ENCODE results near the gene RIMS4. TPM values are rescaled to one million over a fixed set of nuclear protein-coding genes. Genes with fewer than 3 reads are reported as not detected.

The RIMS4 gene
- polyA plus RNA-seq, 3 donors, result not detected

GRCh38 chr20:44747166-44748004, 63.0 kb downstream of the RIMS4 start:
- intact Hi-C loops (cut with micrococcal nuclease), result loop anchor here (5.0 kb wide), 1 partner anchor 120 kb away; no protein-coding TSS in a partner anchor
- TF ChIP-seq, protein P1, sequence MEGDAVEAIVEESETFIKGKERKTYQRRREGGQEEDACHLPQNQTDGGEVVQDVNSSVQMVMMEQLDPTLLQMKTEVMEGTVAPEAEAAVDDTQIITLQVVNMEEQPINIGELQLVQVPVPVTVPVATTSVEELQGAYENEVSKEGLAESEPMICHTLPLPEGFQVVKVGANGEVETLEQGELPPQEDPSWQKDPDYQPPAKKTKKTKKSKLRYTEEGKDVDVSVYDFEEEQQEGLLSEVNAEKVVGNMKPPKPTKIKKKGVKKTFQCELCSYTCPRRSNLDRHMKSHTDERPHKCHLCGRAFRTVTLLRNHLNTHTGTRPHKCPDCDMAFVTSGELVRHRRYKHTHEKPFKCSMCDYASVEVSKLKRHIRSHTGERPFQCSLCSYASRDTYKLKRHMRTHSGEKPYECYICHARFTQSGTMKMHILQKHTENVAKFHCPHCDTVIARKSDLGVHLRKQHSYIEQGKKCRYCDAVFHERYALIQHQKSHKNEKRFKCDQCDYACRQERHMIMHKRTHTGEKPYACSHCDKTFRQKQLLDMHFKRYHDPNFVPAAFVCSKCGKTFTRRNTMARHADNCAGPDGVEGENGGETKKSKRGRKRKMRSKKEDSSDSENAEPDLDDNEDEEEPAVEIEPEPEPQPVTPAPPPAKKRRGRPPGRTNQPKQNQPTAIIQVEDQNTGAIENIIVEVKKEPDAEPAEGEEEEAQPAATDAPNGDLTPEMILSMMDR (IDR thresholded peaks at IDR 0.05), result peak; percentile 71
- H2AFZ ChIP-seq (ENCODE audit: insufficient read depth, low read depth, low read length, poor library complexity, severe bottlenecking), result no peak overlapping the region
- no peak overlapping the region for H3K27ac ChIP-seq (ENCODE audit: low read depth in 1 of 2, low read length in 2 of 2)
- no peaks in the 10 kb centered on the region for H3K36me3 ChIP-seq (replicated peaks in 1 of 2; ENCODE audit: control insufficient read depth in 1 of 2, insufficient read depth in 2 of 2, low read length in 2 of 2)
- H3K4me2 ChIP-seq (replicated peaks; ENCODE audit: extremely low read depth, low read length, poor library complexity, severe bottlenecking), result no peak overlapping the region
- WGBS (ENCODE audit: insufficient coverage), result 14% methylated on average over 3 of the region's 5 CpGs
- H3K79me2 ChIP-seq (ENCODE audit: insufficient read depth, low read length), result no peaks in the 10 kb centered on the region
- DNase-seq, result peak; percentile 13 to 50 (median 49)
- peak overlapping the region in 1 of 2 donors; percentile 86 for H3K4me3 Mint-ChIP-seq
- H3K36me3 Mint-ChIP-seq, result peaks cover 4 to 8% of the 10 kb centered on the region in 2 donors
- H3K4me1 ChIP-seq (ENCODE audit: control insufficient read depth in 1 of 2, insufficient read depth in 2 of 2, low read length in 2 of 2), result peaks cover 6 to 11% of the 10 kb centered on the region in 2 donors
- H3K27ac Mint-ChIP-seq, result no peak overlapping the region
- no peak overlapping the region for H3K4me3 ChIP-seq (replicated peaks in 1 of 3; ENCODE audit: low read depth in 2 of 3, low read length in 3 of 3)
- no peak overlapping the region for H3K9ac ChIP-seq (ENCODE audit: insufficient read depth, low read length, poor library complexity, severe bottlenecking)
- peaks cover 0 to 13% (median 4%) of the 10 kb centered on the region in 7 donors for H3K9me3 Mint-ChIP-seq
- H3K27me3 ChIP-seq (ENCODE audit: control insufficient read depth in 2 of 2, insufficient read depth in 2 of 2, low read length in 2 of 2), result peaks cover 15 to 40% of the 10 kb centered on the region in 2 donors
- H3K27me3 Mint-ChIP-seq (ENCODE audit: low read depth in 3 of 3), result peaks cover 34 to 69% (median 39%) of the 10 kb centered on the region in 3 donors
- H3K9me3 ChIP-seq (replicated peaks in 1 of 2; ENCODE audit: control insufficient read depth in 1 of 2, insufficient read depth in 1 of 2, low read length in 2 of 2), result peaks cover 0 to 9% of the 10 kb centered on the region in 2 donors
- H4K20me1 ChIP-seq (ENCODE audit: insufficient read depth, low read length), result no peaks in the 10 kb centered on the region
- peaks cover 13% of the 10 kb centered on the region for H3K4me1 Mint-ChIP-seq

- Histone ChIP-seq H3K27ac (ENCODE audit: low read depth in 1 of 2, low read length in 2 of 2) (no peak overlapping the region), H3K9me3 (replicated peaks in 1 of 2; ENCODE audit: control insufficient read depth in 1 of 2, insufficient read depth in 1 of 2, low read length in 2 of 2) (peaks cover 0 to 9% of the 10 kb centered on the region in 2 donors), H3K27me3 (ENCODE audit: control insufficient read depth in 2 of 2, insufficient read depth in 2 of 2, low read length in 2 of 2) (peaks cover 15 to 42% of the 10 kb centered on the region in 2 donors), H3K4me2 (replicated peaks; ENCODE audit: extremely low read depth, low read length, poor library complexity, severe bottlenecking) (peak overlapping the region; percentile 73), H3K9ac (ENCODE audit: insufficient read depth, low read length, poor library complexity, severe bottlenecking) (peak overlapping the region; percentile 24), H3K4me3 (replicated peaks in 1 of 3; ENCODE audit: low read depth in 2 of 3, low read length in 3 of 3) (peak overlapping the region in 1 of 3 experiments; percentile 62), H3K36me3 (replicated peaks in 1 of 2; ENCODE audit: control insufficient read depth in 1 of 2, insufficient read depth in 2 of 2, low read length in 2 of 2) (no peaks in the 10 kb centered on the region), H3K4me1 (ENCODE audit: control insufficient read depth in 1 of 2, insufficient read depth in 2 of 2, low read length in 2 of 2) (peaks cover 6 to 11% of the 10 kb centered on the region in 2 donors), H2AFZ (ENCODE audit: insufficient read depth, low read depth, low read length, poor library complexity, severe bottlenecking) (peak overlapping the region; percentile 72), H3K79me2 (ENCODE audit: insufficient read depth, low read length) (no peaks in the 10 kb centered on the region), H4K20me1 (ENCODE audit: insufficient read depth, low read length) (no peaks in the 10 kb centered on the region)
- no peak overlapping the region for H3K27ac Mint-ChIP-seq
- peaks cover 37 to 71% (median 39%) of the 10 kb centered on the region in 3 donors for H3K27me3 Mint-ChIP-seq (ENCODE audit: low read depth in 3 of 3)
- H3K36me3 Mint-ChIP-seq, result peaks cover 4 to 8% of the 10 kb centered on the region in 2 donors
- peaks cover 0 to 13% (median 4%) of the 10 kb centered on the region in 7 donors for H3K9me3 Mint-ChIP-seq
- TF ChIP-seq, protein P1 (IDR thresholded peaks at IDR 0.05), result no peak
- 32% methylated on average over 6 of the region's 12 CpGs for WGBS (ENCODE audit: insufficient coverage)
- DNase-seq, result no peak
- H3K4me3 Mint-ChIP-seq, result peak overlapping the region; percentile 63 to 86
- intact Hi-C loops (cut with micrococcal nuclease), result loop anchor here (5.0 kb wide), 1 partner anchor 121 kb away; no protein-coding TSS in a partner anchor
- peaks cover 13% of the 10 kb centered on the region for H3K4me1 Mint-ChIP-seq
Measured at GRCh38 chr20:44746367-44747165, 63.8 kb downstream of the RIMS4 start.

All from CD14-positive monocyte (primary cell).